Ovary (tissue), 9 donors: ENCODE data around the gene LBP. TPM values are rescaled to one million over a fixed set of nuclear protein-coding genes. Genes with fewer than 3 reads are reported as not detected.
A peak's percentile ranks its signal among the peaks of the same experiment; 100 is the strongest.

Experiments
- DNase-seq, 5 donors: peaks; one replicate each; pipeline ENCODE4 v3.0.0-alpha.2; 2019 to 2020
- H3K27ac ChIP-seq, 2 donors: fragments of 200-600 bp; one replicate each; pipeline versions ENCODE4 v1.5.1 to v1.8.0; 2019 to 2022
- H3K27me3 ChIP-seq: fragments of 200-600 bp; one replicate; pipeline ENCODE4 v1.8.0; 2022
- H3K36me3 ChIP-seq: fragments of 200-600 bp; sonication (generic); one replicate; pipeline ENCODE4 v1.5.1; 2019
- H3K4me1 ChIP-seq: one replicate; pipeline ENCODE4 v1.8.1; 2013; ENCODE audit warnings: mild to moderate bottlenecking, moderate library complexity; ENCODE audit not compliant: insufficient read depth
- H3K4me3 ChIP-seq: fragments of 200-600 bp; sonication (generic); one replicate; pipeline ENCODE4 v1.5.1; 2017
- H3K9me3 ChIP-seq, 2 donors: fragments of 200-600 bp in 1 of 2; sonication (generic) in 1 of 2; one replicate each; pipeline versions ENCODE4 v1.5.1 to v1.8.1; 2013 to 2019; ENCODE audit warnings: mild to moderate bottlenecking in 1 of 2, moderate library complexity in 1 of 2
- EP300 ChIP-seq: sonication (generic); formaldehyde crosslinking; IDR thresholded peaks from one replicate; pipeline ENCODE4 v1.6.1; 2017; ENCODE audit warnings: antibody characterized with exemption
- POLR2A ChIP-seq: fragments of 450-650 bp; IDR thresholded peaks from one replicate; pipeline ENCODE4 v1.6.1; 2017; ENCODE audit warnings: antibody characterized with exemption, mild to moderate bottlenecking, moderate library complexity
- WGBS, 3 donors: extraction: QIAGEN DNeasy Blood & Tissue Kit in 1 of 3; methylation state at CpG; one replicate each; pipeline versions ENCODE4 v1.1.5 to v1.1.7; 2013 to 2017; 5-methylcytosine and 5-hydroxymethylcytosine counted together
- intact Hi-C, 4 donors: fragments of 100-400 bp; cut with DNase I; formaldehyde crosslinking; loops; one replicate each; pipeline versions ENCODE4 v1.11.0 to v1.15.1; 2022 to 2023
- polyA plus RNA-seq, 2 donors: library from polyadenylated mRNA; stranded (reverse); fragments of 200-250 nt in 1 of 2; fragments of 350-450 nt in 1 of 2; fragmentation: Illumina TruSeq in 1 of 2; extraction: RNeasy Lipid Tissue Mini Kit (QIAGEN cat#74804) in 1 of 2; gene quantifications; one replicate each; pipeline ENCODE4 v1.2.3, GENCODE V29; 2013 to 2014
- total RNA-seq, 7 donors: library from RNA; depleted of rRNA in 2 of 7; stranded (reverse); fragments of >200 nt in 2 of 7; fragmentation: NEBNext Ultra II Directional in 3 of 7; extraction: Animal tissue kit (Norgen Biotek cat#: 25700) in 3 of 7; gene quantifications; one replicate each; pipeline versions ENCODE4 v1.1.0 to v1.2.4, GENCODE V29; 2016 to 2023
- TF ChIP-seq, protein P1 (sequence below), 3 donors: fragments of 450-650 bp in 2 of 3; fragments of 200-600 bp in 1 of 3; IDR thresholded peaks; one replicate each; pipeline versions ENCODE4 v1.5.1 to v1.8.0; 2016 to 2022; ENCODE audit warnings: antibody characterized with exemption in 3 of 3, mild to moderate bottlenecking in 1 of 3
- donor health status: DM: no; HTN: no; CAD: no; lungs with moderate emphysema.
- donor health status: DM: no; HTN: no; CAD: no.
- donor health status: Bipolar disorder and iron deficiency.
- donor health status: DM: yes; HTN: yes; CAD: no.
- donor health status: DM: no; HTN: no; CAD: no.
- donor health status: DM: yes; HTN: yes; CAD: no.

The LBP gene
- total and polyA plus RNA-seq, 9 donors = 0.12 to 0.20 (median 0.17) TPM; not detected in 5

DNA sequence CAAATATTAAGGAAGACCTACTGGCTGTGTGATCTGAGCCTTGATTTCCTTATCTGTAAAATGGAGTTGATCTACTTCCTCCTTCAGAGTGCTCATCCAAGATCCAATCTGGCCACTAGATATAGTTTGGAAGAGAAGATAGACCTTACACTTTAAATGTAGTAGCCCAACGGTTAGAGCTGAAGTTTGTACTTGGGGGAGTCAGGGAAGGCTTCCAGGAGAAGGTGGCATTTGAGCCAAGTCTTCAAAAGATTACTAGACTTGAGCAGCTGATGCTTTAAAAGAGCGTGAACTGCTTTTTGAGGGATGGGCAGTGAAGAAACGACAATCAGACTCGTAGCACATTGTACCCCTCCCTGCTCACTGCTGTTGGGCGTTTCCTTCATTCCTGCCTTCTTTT is 3.6 kb downstream of the LBP start:
- TF ChIP-seq, protein P1, sequence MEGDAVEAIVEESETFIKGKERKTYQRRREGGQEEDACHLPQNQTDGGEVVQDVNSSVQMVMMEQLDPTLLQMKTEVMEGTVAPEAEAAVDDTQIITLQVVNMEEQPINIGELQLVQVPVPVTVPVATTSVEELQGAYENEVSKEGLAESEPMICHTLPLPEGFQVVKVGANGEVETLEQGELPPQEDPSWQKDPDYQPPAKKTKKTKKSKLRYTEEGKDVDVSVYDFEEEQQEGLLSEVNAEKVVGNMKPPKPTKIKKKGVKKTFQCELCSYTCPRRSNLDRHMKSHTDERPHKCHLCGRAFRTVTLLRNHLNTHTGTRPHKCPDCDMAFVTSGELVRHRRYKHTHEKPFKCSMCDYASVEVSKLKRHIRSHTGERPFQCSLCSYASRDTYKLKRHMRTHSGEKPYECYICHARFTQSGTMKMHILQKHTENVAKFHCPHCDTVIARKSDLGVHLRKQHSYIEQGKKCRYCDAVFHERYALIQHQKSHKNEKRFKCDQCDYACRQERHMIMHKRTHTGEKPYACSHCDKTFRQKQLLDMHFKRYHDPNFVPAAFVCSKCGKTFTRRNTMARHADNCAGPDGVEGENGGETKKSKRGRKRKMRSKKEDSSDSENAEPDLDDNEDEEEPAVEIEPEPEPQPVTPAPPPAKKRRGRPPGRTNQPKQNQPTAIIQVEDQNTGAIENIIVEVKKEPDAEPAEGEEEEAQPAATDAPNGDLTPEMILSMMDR (IDR thresholded peaks at IDR 0.05) = no peak
- TF ChIP-seq EP300 = no peak
- TF ChIP-seq POLR2A = no peak
- no peak for DNase-seq
- Histone ChIP-seq H3K27me3 (no peaks in the 10 kb centered on the region), H3K4me1 (peaks cover 7% of the 10 kb centered on the region), H3K36me3 (no peaks in the 10 kb centered on the region), H3K27ac (no peak overlapping the region), H3K9me3 (no peaks in the 10 kb centered on the region), H3K4me3 (no peak overlapping the region)
- intact Hi-C loops = no loop called here
- 79 to 88% (median 86%) methylated on average over 5 of the region's 5 CpGs for WGBS, 3 donors

- TF ChIP-seq, protein P1 (IDR thresholded peaks at IDR 0.05) = no peak
- TF ChIP-seq EP300 (no peak), POLR2A (no peak)
- WGBS, 3 donors = 62 to 66% (median 65%) methylated on average over 15 of the region's 15 CpGs
- H3K27ac ChIP-seq = peak overlapping the region in 1 of 2 donors; percentile 41
- no peaks in the 10 kb centered on the region for H3K36me3 ChIP-seq
- H3K4me1 ChIP-seq = peaks cover 7% of the 10 kb centered on the region
- H3K4me3 ChIP-seq = no peak overlapping the region
- DNase-seq = peak; percentile 54 to 88 (median 78)
- H3K27me3 ChIP-seq = no peaks in the 10 kb centered on the region
- H3K9me3 ChIP-seq = no peaks in the 10 kb centered on the region
- intact Hi-C loops = no loop called here
Observed at GRCh38 chr20:38350879-38351775, 4.8 kb downstream of the LBP start.

GRCh38 chr20:38353316-38353715 is 7.0 kb downstream of the LBP start:
- H3K36me3 ChIP-seq = no peaks in the 10 kb centered on the region
- no peak for DNase-seq
- no peaks in the 10 kb centered on the region for H3K9me3 ChIP-seq
- no peak overlapping the region for H3K27ac ChIP-seq
- H3K27me3 ChIP-seq = no peaks in the 10 kb centered on the region
- intact Hi-C loops = no loop called here
- H3K4me3 ChIP-seq = no peak overlapping the region
- H3K4me1 ChIP-seq = peaks cover 7% of the 10 kb centered on the region
- no peak for TF ChIP-seq EP300
- TF ChIP-seq, protein P1 (IDR thresholded peaks at IDR 0.05) = no peak
- TF ChIP-seq POLR2A = no peak
- 57 to 62% (median 61%) methylated on average over 7 of the region's 7 CpGs for WGBS, 3 donors

- Histone ChIP-seq H3K27ac (no peak overlapping the region), H3K27me3 (no peaks in the 10 kb centered on the region), H3K4me3 (no peak overlapping the region), H3K4me1 (peaks cover 7% of the 10 kb centered on the region), H3K36me3 (no peaks in the 10 kb centered on the region), H3K9me3 (no peaks in the 10 kb centered on the region)
- DNase-seq = no peak
- TF ChIP-seq EP300 = no peak
- no peak for TF ChIP-seq POLR2A
- TF ChIP-seq, protein P1 (IDR thresholded peaks at IDR 0.05) = no peak
- intact Hi-C loops = no loop called here
- WGBS, 3 donors = 93 to 96% (median 94%) methylated on average over 10 of the region's 10 CpGs
Observed at GRCh38 chr20:38354227-38354626, 7.9 kb downstream of the LBP start.
